ENCODE results near the gene USP47. TPM values are rescaled to one million over a fixed set of nuclear protein-coding genes. Genes with fewer than 3 reads are reported as not detected.

USP47 gene
- total RNA-seq, 2 experiments from 2014 or later, result 38.2 to 42.5 TPM

DNA sequence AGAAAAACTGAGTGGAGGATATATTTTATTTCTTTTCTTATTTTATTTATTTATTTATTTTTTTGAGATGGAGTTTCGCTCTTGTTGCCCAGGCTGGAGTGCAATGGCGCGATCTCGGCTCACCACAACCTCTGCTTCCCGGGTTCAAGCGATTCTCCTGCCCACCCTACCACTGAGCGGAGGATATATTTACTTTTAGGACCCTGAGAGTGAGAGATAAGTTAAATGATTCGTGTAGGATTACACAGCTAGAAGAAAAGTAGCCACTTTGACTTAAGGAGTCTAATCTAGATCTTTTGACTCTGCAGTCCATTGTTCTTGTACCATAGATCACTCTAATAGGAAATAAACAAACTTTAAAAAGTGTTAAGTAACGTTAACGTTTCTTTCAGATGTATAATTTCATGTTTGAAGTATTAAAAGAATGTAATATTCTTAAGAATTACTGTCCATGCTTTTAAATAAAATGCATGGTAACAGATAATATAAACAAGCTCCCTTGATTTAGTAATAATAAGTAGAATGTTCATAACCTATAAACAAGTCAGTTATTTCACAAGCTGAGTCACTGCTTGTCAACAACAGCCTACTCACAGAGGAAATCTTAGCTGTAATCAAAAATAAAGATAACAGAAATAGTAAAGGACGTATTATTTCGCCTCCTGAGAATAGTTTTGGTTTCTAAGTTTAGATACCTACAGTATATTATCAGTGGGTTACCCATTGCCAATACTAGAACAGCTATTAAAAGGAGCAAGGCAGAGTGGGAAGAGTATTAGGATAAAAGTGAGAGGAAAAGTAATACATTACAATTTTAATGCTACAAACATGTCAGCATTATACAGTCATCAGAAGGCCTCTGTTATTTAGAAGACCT lies 18.6 kb downstream of the USP47 start:
- no peaks in the 10 kb centered on the region for H3K9me3 Mint-ChIP-seq
- POLR2A ChIA-PET, result no interaction called here
- DNase-seq, result no peak
- H3K27ac Mint-ChIP-seq, result no peak overlapping the region
- H3K27me3 Mint-ChIP-seq, result no peaks in the 10 kb centered on the region
- CTCF ChIA-PET, result interaction anchor here (3.2 kb wide), 1 partner anchor 11 kb away, joined by 10 read pairs; no protein-coding TSS in a partner anchor
- H3K4me1 Mint-ChIP-seq, result peaks cover 43% of the 10 kb centered on the region
- peaks cover 8% of the 10 kb centered on the region for H3K36me3 Mint-ChIP-seq (ENCODE audit: low read depth)
- no peak overlapping the region for H3K4me3 Mint-ChIP-seq

DNA sequence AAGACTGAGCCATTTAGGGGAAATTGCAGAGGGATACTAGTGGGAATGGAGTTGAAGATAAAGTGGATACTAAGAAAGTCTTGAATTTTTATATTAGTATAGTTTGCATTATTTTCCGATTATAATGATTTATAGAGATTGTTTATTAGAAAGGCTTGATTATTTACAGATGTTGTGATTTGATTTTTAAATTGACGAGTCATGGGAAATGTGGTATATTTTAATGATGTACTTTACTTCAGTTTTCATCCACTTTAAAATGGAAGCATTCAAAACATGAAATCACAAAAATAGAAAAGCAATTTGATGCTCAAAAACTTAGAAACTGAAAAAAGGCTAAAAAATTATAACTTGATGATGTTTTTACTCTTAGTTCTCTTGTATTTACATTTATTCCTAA lies 21.2 kb downstream of the USP47 start:
- H3K27me3 Mint-ChIP-seq, result no peaks in the 10 kb centered on the region
- peaks cover 10% of the 10 kb centered on the region for H3K9me3 Mint-ChIP-seq
- CTCF ChIA-PET, result no interaction called here
- peaks cover 35% of the 10 kb centered on the region for H3K4me1 Mint-ChIP-seq
- no peak overlapping the region for H3K4me3 Mint-ChIP-seq
- peaks cover 22% of the 10 kb centered on the region for H3K36me3 Mint-ChIP-seq (ENCODE audit: low read depth)
- POLR2A ChIA-PET, result no interaction called here
- H3K27ac Mint-ChIP-seq, result no peak overlapping the region
- DNase-seq, result no peak

DNA sequence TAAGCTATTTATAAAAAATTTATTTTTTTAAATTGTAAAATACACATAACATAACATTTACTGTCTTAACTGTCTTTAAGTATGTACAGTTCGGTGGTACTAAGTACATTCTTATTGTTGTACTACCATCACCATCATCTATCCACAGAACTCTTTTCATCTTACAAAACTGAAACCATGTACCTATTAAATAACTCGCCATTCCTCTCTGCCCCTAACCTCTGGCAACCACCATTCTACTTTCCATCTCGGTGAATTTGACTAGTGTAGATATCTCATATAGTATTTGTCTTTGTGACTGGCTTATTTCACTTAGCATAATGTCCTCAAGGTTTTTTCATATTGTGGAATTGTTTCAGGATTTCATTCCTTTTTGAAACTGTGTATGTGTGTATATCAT lies 22.6 kb downstream of the USP47 start:
- Mint-ChIP-seq H3K36me3 (ENCODE audit: low read depth) (peaks cover 22% of the 10 kb centered on the region), H3K27me3 (no peaks in the 10 kb centered on the region), H3K4me1 (peaks cover 33% of the 10 kb centered on the region), H3K9me3 (peaks cover 10% of the 10 kb centered on the region), H3K27ac (no peak overlapping the region), H3K4me3 (no peak overlapping the region)
- ChIA-PET POLR2A (interaction anchor here (0.6 kb wide), 1 partner anchor 88 kb away, joined by 3 read pairs; no protein-coding TSS in a partner anchor), CTCF (interaction anchor here (0.7 kb wide), 1 partner anchor 20 kb away, joined by 3 read pairs; no protein-coding TSS in a partner anchor)
- no peak for DNase-seq

DNA sequence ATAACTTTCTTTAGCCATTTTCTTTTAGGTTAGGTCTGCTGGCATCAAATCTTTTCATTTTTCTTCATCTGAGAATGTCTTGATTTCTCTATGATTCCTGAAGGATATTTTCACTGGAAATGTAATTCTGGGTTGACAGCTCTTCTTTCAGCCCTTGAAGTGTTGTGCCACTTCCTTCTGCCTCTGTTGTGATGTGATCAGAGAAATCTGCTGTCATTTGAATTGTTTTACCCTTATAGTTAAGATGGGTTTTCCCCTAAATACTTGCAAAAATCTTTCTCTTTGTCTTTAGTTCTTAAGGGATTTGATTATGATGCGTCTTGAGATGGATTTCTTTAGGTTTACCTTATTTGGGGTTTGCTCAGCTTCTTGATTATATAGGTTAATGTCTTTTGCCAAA lies 23.0 kb downstream of the USP47 start:
- Mint-ChIP-seq H3K36me3 (ENCODE audit: low read depth) (peaks cover 22% of the 10 kb centered on the region), H3K4me1 (peaks cover 35% of the 10 kb centered on the region), H3K9me3 (peaks cover 10% of the 10 kb centered on the region), H3K27ac (no peak overlapping the region), H3K27me3 (no peaks in the 10 kb centered on the region), H3K4me3 (no peak overlapping the region)
- no peak for DNase-seq
- CTCF ChIA-PET, result no interaction called here
- POLR2A ChIA-PET, result interaction anchor here (0.6 kb wide), 1 partner anchor 87 kb away, joined by 3 read pairs; no protein-coding TSS in a partner anchor

DNA sequence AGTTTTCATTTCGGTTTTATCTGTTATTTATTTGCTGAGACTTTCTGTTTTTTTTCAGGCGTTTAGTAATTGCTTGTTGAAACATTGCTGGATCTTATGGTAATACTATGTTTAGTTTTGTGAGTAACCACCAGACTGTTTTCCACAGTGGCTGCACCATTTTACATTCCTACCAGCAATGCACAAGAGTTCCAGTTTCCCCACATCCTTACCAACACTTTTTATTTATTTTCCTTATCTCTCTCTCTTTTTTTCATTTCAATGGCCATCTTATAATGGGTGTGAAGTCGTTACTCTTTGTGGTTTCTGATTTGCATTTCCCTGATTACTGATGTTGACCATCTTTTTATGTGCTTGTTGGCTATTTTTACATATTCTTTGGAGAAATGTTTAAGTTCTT lies 23.7 kb downstream of the USP47 start:
- H3K4me3 Mint-ChIP-seq, result no peak overlapping the region
- H3K36me3 Mint-ChIP-seq (ENCODE audit: low read depth), result peaks cover 22% of the 10 kb centered on the region
- H3K4me1 Mint-ChIP-seq, result peaks cover 40% of the 10 kb centered on the region
- peaks cover 10% of the 10 kb centered on the region for H3K9me3 Mint-ChIP-seq
- ChIA-PET CTCF (interaction anchor here (1.3 kb wide), 1 partner anchor 9 kb away, joined by 3 read pairs; no protein-coding TSS in a partner anchor), POLR2A (no interaction called here)
- no peak overlapping the region for H3K27ac Mint-ChIP-seq
- no peak for DNase-seq
- H3K27me3 Mint-ChIP-seq, result no peaks in the 10 kb centered on the region

DNA sequence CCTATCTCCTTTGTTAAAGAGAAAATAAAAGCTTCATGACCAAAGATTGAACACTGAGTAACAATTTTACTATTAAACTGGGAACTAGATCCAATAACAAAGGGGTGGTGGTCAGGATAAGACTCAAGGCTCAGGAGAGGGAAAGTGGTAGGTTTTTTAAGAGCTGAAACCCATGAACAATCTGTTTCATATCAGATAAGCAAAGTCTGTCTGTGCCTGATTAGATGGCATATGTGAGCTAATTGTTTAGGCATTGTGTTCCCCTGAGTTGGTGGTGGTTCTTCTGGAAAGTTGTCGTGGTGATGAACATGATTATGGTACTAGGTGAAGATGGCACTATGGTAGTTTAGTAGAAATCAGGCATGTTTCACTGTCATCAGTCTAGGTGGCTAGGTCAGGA lies 24.4 kb downstream of the USP47 start:
- no peaks in the 10 kb centered on the region for H3K27me3 Mint-ChIP-seq
- H3K9me3 Mint-ChIP-seq, result peaks cover 10% of the 10 kb centered on the region
- H3K36me3 Mint-ChIP-seq (ENCODE audit: low read depth), result peaks cover 19% of the 10 kb centered on the region
- DNase-seq, result no peak
- peaks cover 46% of the 10 kb centered on the region for H3K4me1 Mint-ChIP-seq
- ChIA-PET CTCF (interaction anchor here (1.3 kb wide), 1 partner anchor 10 kb away, joined by 3 read pairs; no protein-coding TSS in a partner anchor), POLR2A (no interaction called here)
- H3K27ac Mint-ChIP-seq, result no peak overlapping the region
- H3K4me3 Mint-ChIP-seq, result no peak overlapping the region

DNA sequence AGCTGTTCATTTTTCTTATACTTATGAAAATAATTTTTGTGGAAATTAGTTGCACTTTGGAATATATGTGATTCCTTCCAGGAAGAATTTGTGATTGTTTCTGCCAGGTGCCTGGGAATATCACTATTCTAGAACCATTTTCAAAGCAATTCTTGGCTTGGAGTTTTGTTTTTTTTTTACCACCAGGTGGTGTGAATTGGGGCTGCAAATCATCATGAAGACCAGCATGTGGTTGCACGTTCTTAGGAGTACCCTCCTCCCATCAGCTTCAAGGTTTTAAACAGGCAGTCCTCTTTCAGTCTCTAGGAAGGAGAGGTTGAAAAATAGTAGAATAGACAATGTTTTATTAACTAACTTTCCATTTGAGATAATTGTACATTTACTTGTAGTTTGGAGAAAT lies 25.9 kb downstream of the USP47 start:
- ChIA-PET POLR2A (no interaction called here), CTCF (no interaction called here)
- no peak for DNase-seq
- H3K27me3 Mint-ChIP-seq, result no peaks in the 10 kb centered on the region
- peaks cover 51% of the 10 kb centered on the region for H3K4me1 Mint-ChIP-seq
- no peak overlapping the region for H3K27ac Mint-ChIP-seq
- H3K36me3 Mint-ChIP-seq (ENCODE audit: low read depth), result peaks cover 19% of the 10 kb centered on the region
- peaks cover 10% of the 10 kb centered on the region for H3K9me3 Mint-ChIP-seq
- H3K4me3 Mint-ChIP-seq, result no peak overlapping the region

DNA sequence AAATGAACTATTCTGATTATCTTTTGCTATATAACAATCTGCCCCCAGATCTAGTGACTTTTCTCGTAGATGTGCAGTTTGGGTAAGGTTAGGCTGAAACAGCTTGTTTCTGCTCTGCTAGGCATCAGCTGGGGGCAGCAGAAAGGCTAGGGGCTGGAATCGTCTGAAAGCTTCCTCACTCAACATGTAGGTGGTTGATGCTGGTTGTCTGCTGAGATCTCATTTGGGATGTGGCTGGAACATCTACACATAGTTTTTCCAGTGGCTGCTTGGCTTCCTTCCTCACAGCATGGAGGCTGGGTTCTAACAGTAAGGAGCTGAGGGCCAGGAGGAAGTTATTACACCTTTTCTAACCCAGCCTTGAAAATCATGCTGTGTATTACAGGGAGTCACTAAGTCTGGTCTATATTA lies 30.2 kb downstream of the USP47 start:
- Mint-ChIP-seq H3K27ac (no peak overlapping the region), H3K4me1 (peaks cover 40% of the 10 kb centered on the region), H3K4me3 (no peak overlapping the region), H3K27me3 (no peaks in the 10 kb centered on the region), H3K36me3 (ENCODE audit: low read depth) (peaks cover 13% of the 10 kb centered on the region), H3K9me3 (peaks cover 3% of the 10 kb centered on the region)
- CTCF ChIA-PET, result interaction anchor here (1.2 kb wide), 1 partner anchor 11 kb away, joined by 3 read pairs; no protein-coding TSS in a partner anchor
- no peak for DNase-seq
- POLR2A ChIA-PET, result no interaction called here

DNA sequence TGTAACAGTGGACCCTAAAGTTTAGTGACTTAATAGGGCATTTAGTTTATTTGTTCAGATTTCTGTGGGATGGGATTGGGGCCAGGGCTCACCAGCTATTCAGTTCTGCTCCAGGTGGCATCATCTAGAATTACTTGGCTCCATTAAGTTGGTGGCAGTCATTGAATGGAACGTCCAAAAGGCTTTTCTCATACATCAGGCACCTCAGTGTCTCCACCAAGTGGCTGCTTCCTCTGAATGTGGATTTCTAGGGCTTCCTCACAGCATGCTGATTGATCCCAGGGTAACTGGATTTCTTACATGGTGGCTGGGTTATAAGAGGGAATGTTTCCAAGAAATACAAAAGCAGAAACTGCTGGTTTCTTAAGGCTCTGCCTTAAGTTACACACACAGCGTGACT lies 34.7 kb downstream of the USP47 start:
- Mint-ChIP-seq H3K4me1 (peaks cover 26% of the 10 kb centered on the region), H3K27me3 (no peaks in the 10 kb centered on the region), H3K27ac (no peak overlapping the region), H3K9me3 (no peaks in the 10 kb centered on the region), H3K4me3 (no peak overlapping the region), H3K36me3 (ENCODE audit: low read depth) (peaks cover 8% of the 10 kb centered on the region)
- DNase-seq, result no peak
- CTCF ChIA-PET, result interaction anchor here (0.6 to 2.8 kb wide), 2 partner anchors 20 to 31 kb away, joined by 3 to 8 read pairs; no protein-coding TSS in a partner anchor
- POLR2A ChIA-PET, result no interaction called here

DNA sequence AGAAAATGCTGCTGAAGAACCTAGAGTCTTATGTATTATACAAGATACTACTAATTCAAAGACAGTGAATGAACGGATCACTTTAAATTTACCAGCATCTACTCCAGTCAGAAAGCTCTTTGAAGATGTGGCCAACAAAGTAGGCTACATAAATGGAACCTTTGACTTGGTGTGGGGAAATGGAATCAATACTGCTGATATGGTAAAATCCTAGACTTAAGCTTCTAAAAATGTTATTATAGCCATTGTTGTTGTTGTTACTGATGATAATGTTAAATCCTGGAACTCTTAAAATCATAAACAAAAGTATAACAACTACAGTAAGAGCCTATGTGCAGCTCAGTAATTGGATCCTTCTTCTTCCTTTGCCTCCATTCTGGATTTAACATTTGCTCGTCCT lies 38.4 kb downstream of the USP47 start:
- no peaks in the 10 kb centered on the region for H3K27me3 Mint-ChIP-seq
- H3K27ac Mint-ChIP-seq, result no peak overlapping the region
- H3K4me3 Mint-ChIP-seq, result no peak overlapping the region
- H3K9me3 Mint-ChIP-seq, result peaks cover 5% of the 10 kb centered on the region
- H3K4me1 Mint-ChIP-seq, result peaks cover 27% of the 10 kb centered on the region
- peaks cover 13% of the 10 kb centered on the region for H3K36me3 Mint-ChIP-seq (ENCODE audit: low read depth)
- ChIA-PET POLR2A (no interaction called here), CTCF (interaction anchor here (1.3 kb wide), 1 partner anchor 45 kb away, joined by 3 read pairs; no protein-coding TSS in a partner anchor)
- no peak for DNase-seq

DNA sequence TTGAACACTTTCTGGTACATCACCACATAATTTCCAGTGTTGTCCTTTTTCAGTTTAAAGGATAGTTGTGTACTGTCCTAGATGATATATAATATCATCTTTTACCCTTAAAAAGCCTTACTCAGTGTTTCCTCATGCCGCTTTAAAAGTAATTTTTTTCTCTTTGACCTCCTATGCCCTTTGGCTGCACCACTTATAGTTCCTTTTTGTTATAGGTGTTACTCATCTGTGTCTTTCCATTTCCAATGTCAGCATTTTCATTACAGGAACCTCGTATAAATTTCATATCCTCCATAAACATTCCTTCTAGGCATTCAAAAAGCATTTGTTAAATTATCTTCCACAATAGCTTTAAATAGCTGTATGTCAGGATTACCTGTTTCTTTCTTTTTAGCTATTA lies 40.8 kb downstream of the USP47 start:
- CTCF ChIA-PET, result interaction anchor here (1.0 to 1.3 kb wide), 3 partner anchors 11 to 33 kb away, joined by 3 read pairs; no protein-coding TSS in a partner anchor
- peaks cover 8% of the 10 kb centered on the region for H3K9me3 Mint-ChIP-seq
- no peaks in the 10 kb centered on the region for H3K27me3 Mint-ChIP-seq
- H3K4me3 Mint-ChIP-seq, result no peak overlapping the region
- H3K36me3 Mint-ChIP-seq (ENCODE audit: low read depth), result peaks cover 37% of the 10 kb centered on the region
- DNase-seq, result no peak
- no peak overlapping the region for H3K27ac Mint-ChIP-seq
- peaks cover 20% of the 10 kb centered on the region for H3K4me1 Mint-ChIP-seq
- POLR2A ChIA-PET, result no interaction called here

DNA sequence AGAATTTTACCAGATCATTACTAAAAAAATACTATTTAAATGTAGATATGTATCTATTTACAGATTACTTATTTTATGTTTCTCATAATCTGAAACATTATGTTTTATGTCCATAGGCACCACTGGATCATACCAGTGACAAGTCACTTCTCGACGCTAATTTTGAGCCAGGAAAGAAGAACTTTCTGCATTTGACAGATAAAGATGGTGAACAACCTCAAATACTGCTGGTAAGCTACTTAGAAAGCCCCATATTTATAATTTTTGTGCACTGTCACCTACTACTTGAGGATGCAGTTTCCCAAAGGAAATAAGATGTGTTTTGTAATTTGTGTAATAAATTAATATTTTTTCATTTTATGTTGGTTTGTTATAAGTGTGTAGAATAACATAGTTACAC lies 42.6 kb downstream of the USP47 start:
- no peak for DNase-seq
- H3K36me3 Mint-ChIP-seq (ENCODE audit: low read depth), result peaks cover 51% of the 10 kb centered on the region
- POLR2A ChIA-PET, result no interaction called here
- CTCF ChIA-PET, result no interaction called here
- H3K27ac Mint-ChIP-seq, result no peak overlapping the region
- H3K27me3 Mint-ChIP-seq, result no peaks in the 10 kb centered on the region
- peaks cover 19% of the 10 kb centered on the region for H3K4me1 Mint-ChIP-seq
- H3K9me3 Mint-ChIP-seq, result peaks cover 8% of the 10 kb centered on the region
- H3K4me3 Mint-ChIP-seq, result no peak overlapping the region

DNA sequence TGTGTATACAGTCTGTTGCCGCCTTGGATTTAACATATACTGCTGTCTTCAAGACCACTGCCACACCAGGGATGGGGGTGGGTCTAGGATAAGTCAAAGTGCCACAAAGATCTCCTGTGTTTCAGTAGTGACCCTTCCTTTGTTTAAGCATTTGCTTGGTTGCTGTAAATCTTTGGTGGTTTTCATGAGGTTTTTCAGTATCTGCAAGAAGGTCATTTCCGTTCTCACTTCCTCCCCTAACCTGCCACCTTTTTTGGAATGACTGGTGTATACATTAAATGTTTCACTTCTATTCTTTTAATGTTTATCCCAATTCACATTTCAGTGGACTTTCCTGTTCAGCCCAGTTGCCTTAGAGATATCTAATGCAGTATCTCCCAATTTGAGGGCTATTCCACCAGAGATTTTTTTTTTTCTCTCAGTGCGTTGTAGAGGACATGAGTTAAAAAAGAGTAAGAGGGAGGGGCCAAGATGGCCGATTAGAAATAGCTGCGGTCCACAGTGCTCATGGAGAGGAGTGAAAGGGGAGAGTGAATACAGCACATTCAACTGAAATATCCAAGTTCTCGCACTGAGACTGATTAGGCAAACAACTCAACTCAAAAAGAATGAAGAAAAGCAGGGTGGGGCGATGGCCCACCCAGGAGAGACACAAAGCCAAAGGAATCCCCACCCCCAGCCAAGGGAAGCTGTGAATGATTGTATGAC lies 43.2 kb downstream of the USP47 start:
- peaks cover 53% of the 10 kb centered on the region for H3K36me3 Mint-ChIP-seq (ENCODE audit: low read depth)
- no peaks in the 10 kb centered on the region for H3K27me3 Mint-ChIP-seq
- DNase-seq, result no peak
- H3K27ac Mint-ChIP-seq, result peak overlapping the region; percentile 51
- peaks cover 8% of the 10 kb centered on the region for H3K9me3 Mint-ChIP-seq
- no peak overlapping the region for H3K4me3 Mint-ChIP-seq
- peaks cover 21% of the 10 kb centered on the region for H3K4me1 Mint-ChIP-seq
- POLR2A ChIA-PET, result no interaction called here
- CTCF ChIA-PET, result no interaction called here

All from activated CD4-positive, alpha-beta T cell treated with anti-CD3 and anti-CD28 coated beads, Interleukin-2, amount 10 ng/mL, durations not matched to agents 7 days and 5 days (primary cell).